A673 (cell line): ENCODE measurements around the gene SLC39A8.

Experiments used
- EZH2 ChIP-seq: fragments of 200-600 bp; sonication (generic); IDR thresholded peaks from 2 replicates; pipeline ENCODE4 v1.6.1; 2017; ENCODE audit warnings: borderline replicate concordance, low read depth, mild to moderate bottlenecking, mixed read lengths, antibody characterized with exemption, low read length; ENCODE audit not compliant: poor library complexity, severe bottlenecking
- TF ChIP-seq, protein P1 (sequence below): fragments of 300-800, 200-600 bp; sonication (generic); conservative IDR thresholded peaks from 2 replicates; pipeline ENCODE4 v1.5.1; 2017; ENCODE audit warnings: low read depth, mild to moderate bottlenecking, antibody characterized with exemption, low read length, moderate library complexity, mixed read lengths

DNA sequence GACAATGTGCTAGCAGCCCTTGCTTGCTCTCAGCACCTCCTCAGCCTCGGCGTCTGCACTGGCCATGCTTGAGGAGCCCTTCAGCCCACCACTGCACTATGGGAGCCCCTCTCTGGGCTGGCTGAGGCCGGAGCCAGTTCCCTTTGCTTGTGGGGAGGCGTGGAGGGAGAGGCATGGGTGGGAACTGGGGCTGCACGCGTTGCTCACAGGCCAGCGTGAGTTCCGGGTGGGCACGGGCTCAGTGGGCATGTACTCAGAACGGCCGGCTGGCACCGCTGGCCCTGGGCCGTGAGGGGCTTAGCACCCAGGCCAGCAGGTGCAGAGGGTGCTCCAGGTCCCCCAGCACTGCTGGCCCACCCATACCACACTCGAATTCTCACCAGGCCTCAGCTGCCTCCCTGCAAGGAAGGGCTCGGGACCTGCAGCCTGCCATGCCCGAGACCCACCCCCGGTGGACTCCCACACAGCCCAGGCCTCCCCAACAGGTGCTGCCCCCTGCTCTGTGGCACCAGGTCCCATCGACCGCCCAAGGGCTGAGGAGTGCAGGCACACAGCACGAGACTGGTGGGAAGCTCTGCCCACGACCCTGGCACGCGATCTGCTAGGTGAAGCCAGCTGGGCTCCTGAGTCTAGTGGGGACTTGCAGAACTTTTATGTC lies 100.3 kb downstream of the SLC39A8 start:
- TF ChIP-seq EZH2 = no peak
- TF ChIP-seq, protein P1, sequence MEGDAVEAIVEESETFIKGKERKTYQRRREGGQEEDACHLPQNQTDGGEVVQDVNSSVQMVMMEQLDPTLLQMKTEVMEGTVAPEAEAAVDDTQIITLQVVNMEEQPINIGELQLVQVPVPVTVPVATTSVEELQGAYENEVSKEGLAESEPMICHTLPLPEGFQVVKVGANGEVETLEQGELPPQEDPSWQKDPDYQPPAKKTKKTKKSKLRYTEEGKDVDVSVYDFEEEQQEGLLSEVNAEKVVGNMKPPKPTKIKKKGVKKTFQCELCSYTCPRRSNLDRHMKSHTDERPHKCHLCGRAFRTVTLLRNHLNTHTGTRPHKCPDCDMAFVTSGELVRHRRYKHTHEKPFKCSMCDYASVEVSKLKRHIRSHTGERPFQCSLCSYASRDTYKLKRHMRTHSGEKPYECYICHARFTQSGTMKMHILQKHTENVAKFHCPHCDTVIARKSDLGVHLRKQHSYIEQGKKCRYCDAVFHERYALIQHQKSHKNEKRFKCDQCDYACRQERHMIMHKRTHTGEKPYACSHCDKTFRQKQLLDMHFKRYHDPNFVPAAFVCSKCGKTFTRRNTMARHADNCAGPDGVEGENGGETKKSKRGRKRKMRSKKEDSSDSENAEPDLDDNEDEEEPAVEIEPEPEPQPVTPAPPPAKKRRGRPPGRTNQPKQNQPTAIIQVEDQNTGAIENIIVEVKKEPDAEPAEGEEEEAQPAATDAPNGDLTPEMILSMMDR = no peak
